Activated naive CD8-positive, alpha-beta T cell treated with anti-CD3 and anti-CD28 coated beads, Interleukin-2, amount 10 ng/mL, durations not matched to agents 7 days and 5 days (primary cell): ENCODE data around the gene MUC7. TPM values are rescaled to one million over a fixed set of nuclear protein-coding genes. Genes with fewer than 3 reads are reported as not detected.
"Not testable (repeated sequence)": the region's sequence is repeated elsewhere in the genome, so short reads cannot be mapped to it uniquely, and the experiment has no call there.

ENCODE experiments used
- ATAC-seq: fragments of 150-1000 bp; cut with Tn5 transposase; one replicate; pipeline ENCODE4 v1.10.0; 2021; ENCODE audit warnings: low read depth, moderate library complexity
- POLR2A ChIA-PET: fragments of 350-600 bp; sonication (Branson Sonifier 250); formaldehyde crosslinking; loops from one replicate; lab custom pipeline; 2021; ENCODE audit warnings: antibody characterized with exemption; lab: Charles Lee
- DNase-seq: peaks from one replicate; pipeline ENCODE4 v3.0.0; 2021
- H3K27ac Mint-ChIP-seq: one replicate; pipeline ENCODE4 v1.8.0; 2022; ENCODE audit warnings: mild to moderate bottlenecking, mixed read lengths
- H3K27me3 Mint-ChIP-seq: one replicate; pipeline ENCODE4 v1.8.0; 2022; ENCODE audit warnings: mild to moderate bottlenecking, moderate library complexity, mixed read lengths
- H3K36me3 Mint-ChIP-seq: one replicate; pipeline ENCODE4 v1.8.0; 2021; ENCODE audit warnings: mild to moderate bottlenecking, mixed read lengths
- H3K4me1 Mint-ChIP-seq: one replicate; pipeline ENCODE4 v1.8.0; 2021; ENCODE audit warnings: mixed read lengths
- H3K4me3 Mint-ChIP-seq: one replicate; pipeline ENCODE4 v1.8.0; 2022; ENCODE audit warnings: mild to moderate bottlenecking, moderate library complexity, mixed read lengths
- H3K9me3 Mint-ChIP-seq: one replicate; pipeline ENCODE4 v1.8.0; 2021; ENCODE audit warnings: mixed read lengths
- total RNA-seq, 2 experiments: library from RNA; stranded (reverse); gene quantifications; one replicate each; pipeline ENCODE4 v1.2.3, GENCODE V29; 2021

Gene MUC7
- not detected for total RNA-seq

- Mint-ChIP-seq H3K4me1 (no peaks in the 10 kb centered on the region), H3K36me3 (no peaks in the 10 kb centered on the region), H3K27ac (no peak within 1 kb of the TSS), H3K27me3 (no peaks in the 10 kb centered on the region), H3K9me3 (no peaks in the 10 kb centered on the region), H3K4me3 (no peak within 1 kb of the TSS)
- POLR2A ChIA-PET = no interaction called here
- ATAC-seq = no peak
- DNase-seq = no peak
Observed at GRCh38 chr4:70471897-70472296, at the start of gene MUC7. Gene MUC7, plus strand, starts transcription at chr4:70472197. Its CDS starts 1,825 bp downstream, at chr4:70474022.

- Mint-ChIP-seq H3K4me1 (no peaks in the 10 kb centered on the region), H3K9me3 (peaks cover 2% of the 10 kb centered on the region), H3K4me3 (no peak overlapping the region), H3K27me3 (no peaks in the 10 kb centered on the region), H3K36me3 (no peaks in the 10 kb centered on the region), H3K27ac (no peak overlapping the region)
- DNase-seq (no peak), ATAC-seq (no peak)
- POLR2A ChIA-PET = no interaction called here
Observed at GRCh38 chr4:70425306-70425705, 46.7 kb upstream of the MUC7 start.

- no peak overlapping the region for H3K4me3 Mint-ChIP-seq
- no peaks in the 10 kb centered on the region for H3K36me3 Mint-ChIP-seq
- POLR2A ChIA-PET = no interaction called here
- peaks cover 2% of the 10 kb centered on the region for H3K9me3 Mint-ChIP-seq
- ATAC-seq (no peak), DNase-seq (no peak)
- no peaks in the 10 kb centered on the region for H3K27me3 Mint-ChIP-seq
- H3K4me1 Mint-ChIP-seq = no peaks in the 10 kb centered on the region
- H3K27ac Mint-ChIP-seq = no peak overlapping the region
Observed at GRCh38 chr4:70426789-70427188, 45.2 kb upstream of the MUC7 start.

- Mint-ChIP-seq H3K9me3 (peaks cover 4% of the 10 kb centered on the region), H3K27me3 (no peaks in the 10 kb centered on the region), H3K4me1 (no peaks in the 10 kb centered on the region), H3K4me3 (no peak overlapping the region), H3K36me3 (peaks cover 1% of the 10 kb centered on the region), H3K27ac (no peak overlapping the region)
- POLR2A ChIA-PET = no interaction called here
- DNase-seq (no peak), ATAC-seq (no peak)
Observed at GRCh38 chr4:70437197-70437596, 34.8 kb upstream of the MUC7 start.

- Mint-ChIP-seq H3K9me3 (no peaks in the 10 kb centered on the region), H3K36me3 (no peaks in the 10 kb centered on the region), H3K27ac (no peak overlapping the region), H3K4me1 (no peaks in the 10 kb centered on the region), H3K4me3 (no peak overlapping the region), H3K27me3 (no peaks in the 10 kb centered on the region)
- DNase-seq (no peak), ATAC-seq (no peak)
- POLR2A ChIA-PET = no interaction called here
Observed at GRCh38 chr4:70442474-70442873, 29.5 kb upstream of the MUC7 start.

- Mint-ChIP-seq H3K4me3 (no peak overlapping the region), H3K4me1 (no peaks in the 10 kb centered on the region), H3K27ac (no peak overlapping the region), H3K36me3 (no peaks in the 10 kb centered on the region), H3K27me3 (no peaks in the 10 kb centered on the region), H3K9me3 (no peaks in the 10 kb centered on the region)
- POLR2A ChIA-PET = no interaction called here
- DNase-seq = no peak
- no peak for ATAC-seq
Observed at GRCh38 chr4:70443329-70443728, 28.7 kb upstream of the MUC7 start.

- Mint-ChIP-seq H3K36me3 (no peaks in the 10 kb centered on the region), H3K4me3 (no peak overlapping the region), H3K27me3 (no peaks in the 10 kb centered on the region), H3K4me1 (no peaks in the 10 kb centered on the region), H3K27ac (no peak overlapping the region), H3K9me3 (peaks cover 2% of the 10 kb centered on the region)
- ATAC-seq (no peak), DNase-seq (no peak)
- POLR2A ChIA-PET = no interaction called here
Observed at GRCh38 chr4:70449220-70449619, 22.8 kb upstream of the MUC7 start.

- Mint-ChIP-seq H3K4me3 (no peak overlapping the region), H3K36me3 (no peaks in the 10 kb centered on the region), H3K4me1 (no peaks in the 10 kb centered on the region), H3K27me3 (no peaks in the 10 kb centered on the region), H3K9me3 (peaks cover 2% of the 10 kb centered on the region), H3K27ac (no peak overlapping the region)
- ATAC-seq (no peak), DNase-seq (no peak)
- POLR2A ChIA-PET = no interaction called here
Observed at GRCh38 chr4:70452946-70453345, 19.1 kb upstream of the MUC7 start.

- no peaks in the 10 kb centered on the region for H3K4me1 Mint-ChIP-seq
- H3K27me3 Mint-ChIP-seq = no peaks in the 10 kb centered on the region
- no peaks in the 10 kb centered on the region for H3K9me3 Mint-ChIP-seq
- no peaks in the 10 kb centered on the region for H3K36me3 Mint-ChIP-seq
- no peak for ATAC-seq
- POLR2A ChIA-PET = no interaction called here
- no peak for DNase-seq
- no peak overlapping the region for H3K27ac Mint-ChIP-seq
- no peak overlapping the region for H3K4me3 Mint-ChIP-seq
Observed at GRCh38 chr4:70463335-70463734, 8.7 kb upstream of the MUC7 start.

- no peak for ATAC-seq
- Mint-ChIP-seq H3K27ac (no peak overlapping the region), H3K4me1 (no peaks in the 10 kb centered on the region), H3K9me3 (no peaks in the 10 kb centered on the region), H3K4me3 (no peak overlapping the region), H3K27me3 (no peaks in the 10 kb centered on the region), H3K36me3 (no peaks in the 10 kb centered on the region)
- DNase-seq = no peak
- POLR2A ChIA-PET = no interaction called here
Observed at GRCh38 chr4:70473679-70474078, 1.7 kb downstream of the MUC7 start.

GRCh38 chr4:70488748-70489147 lies 16.8 kb downstream of the MUC7 start:
- DNase-seq (no peak), ATAC-seq (no peak)
- Mint-ChIP-seq H3K4me1 (no peaks in the 10 kb centered on the region), H3K4me3 (no peak overlapping the region), H3K36me3 (no peaks in the 10 kb centered on the region), H3K9me3 (no peaks in the 10 kb centered on the region), H3K27ac (no peak overlapping the region), H3K27me3 (peaks cover 4% of the 10 kb centered on the region)
- POLR2A ChIA-PET = no interaction called here

- no peaks in the 10 kb centered on the region for H3K4me1 Mint-ChIP-seq
- no peak for ATAC-seq
Observed at GRCh38 chr4:70496231-70496630, 24.2 kb downstream of the MUC7 start.

GRCh38 chr4:70501838-70502237 lies 29.8 kb downstream of the MUC7 start:
- H3K27ac Mint-ChIP-seq, H3K27me3 Mint-ChIP-seq, H3K4me3 Mint-ChIP-seq, POLR2A ChIA-PET, H3K36me3 Mint-ChIP-seq, H3K4me1 Mint-ChIP-seq, H3K9me3 Mint-ChIP-seq, ATAC-seq, DNase-seq: not testable (repeated sequence)

More at GRCh38 chr4:70496231-70496630, 24.2 kb downstream of the MUC7 start:
- Mint-ChIP-seq H3K27me3 (peaks cover 4% of the 10 kb centered on the region), H3K36me3 (no peaks in the 10 kb centered on the region), H3K9me3 (no peaks in the 10 kb centered on the region), H3K27ac (no peak overlapping the region), H3K4me3 (no peak overlapping the region)
- POLR2A ChIA-PET = no interaction called here
- DNase-seq = no peak

GRCh38 chr4:70504733-70505132 lies 32.7 kb downstream of the MUC7 start:
- ATAC-seq = no peak
- Mint-ChIP-seq H3K27me3 (peaks cover 2% of the 10 kb centered on the region), H3K4me3 (no peak overlapping the region), H3K27ac (no peak overlapping the region), H3K9me3 (no peaks in the 10 kb centered on the region), H3K4me1 (no peaks in the 10 kb centered on the region), H3K36me3 (no peaks in the 10 kb centered on the region)
- DNase-seq = no peak
- POLR2A ChIA-PET = no interaction called here

- H3K4me1 Mint-ChIP-seq = no peaks in the 10 kb centered on the region
- no peaks in the 10 kb centered on the region for H3K9me3 Mint-ChIP-seq
- H3K27ac Mint-ChIP-seq = no peak overlapping the region
- no peaks in the 10 kb centered on the region for H3K36me3 Mint-ChIP-seq
- POLR2A ChIA-PET = no interaction called here
- no peak overlapping the region for H3K4me3 Mint-ChIP-seq
- ATAC-seq (peak; percentile 52), DNase-seq (peak; percentile 58)
- peaks cover 2% of the 10 kb centered on the region for H3K27me3 Mint-ChIP-seq
Observed at GRCh38 chr4:70505151-70505748, 33.3 kb downstream of the MUC7 start.
